Kasumi-1 (cell line): ENCODE results near the gene GALNT9.
A peak's percentile ranks its signal among the peaks of the same experiment; 100 is the strongest.

ENCODE experiments used
- DNase-seq, 2 experiments: peaks; one replicate each; lab custom pipeline; 2025; lab: John Stamatoyannopoulos, UW

Gene GALNT9

GRCh38 chr12:132325733-132326130 is 3.7 kb downstream of the GALNT9 start:
- DNase-seq, result no peak

DNA sequence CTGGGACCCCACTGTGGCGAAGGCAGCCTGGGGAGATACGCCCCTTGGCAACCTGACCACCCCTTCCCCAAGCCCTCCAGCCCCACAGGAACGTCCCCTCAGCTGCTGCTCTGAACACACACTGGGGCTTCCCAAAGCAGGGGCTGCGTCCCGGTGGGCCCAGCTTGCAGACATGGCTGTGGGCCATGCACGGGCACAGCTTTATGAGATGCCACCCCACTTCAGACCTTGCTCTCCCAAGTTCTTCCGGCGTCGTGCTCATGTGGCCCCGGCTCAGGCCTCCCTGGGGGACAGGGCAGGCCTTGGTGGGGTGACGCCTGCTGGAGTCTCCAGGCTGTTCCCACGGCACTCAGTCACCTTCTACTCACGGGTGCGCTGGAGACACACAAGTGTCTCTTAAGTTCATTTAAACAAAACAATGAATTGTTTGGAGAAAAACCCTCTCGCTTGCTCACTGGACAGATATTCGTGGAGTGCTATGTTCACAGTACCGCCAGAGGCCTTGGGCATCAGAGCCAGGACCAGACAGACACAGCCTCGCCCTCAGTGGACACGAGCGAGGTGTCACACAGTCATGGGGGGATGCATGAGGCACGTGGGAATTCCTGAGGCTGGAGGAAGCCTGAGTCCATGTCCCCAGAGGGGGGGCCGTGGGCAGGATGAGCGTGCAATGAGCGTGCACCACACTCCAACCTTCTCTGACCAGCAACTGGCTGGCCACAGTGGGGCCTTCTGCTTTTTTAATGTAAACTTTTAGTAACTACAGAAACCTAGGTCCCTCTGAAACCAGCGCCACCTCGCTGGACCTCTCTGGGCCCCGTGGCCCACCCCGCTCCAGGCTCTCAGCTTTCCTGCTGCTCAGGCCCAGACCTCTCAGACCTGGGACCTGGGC is 4.3 kb downstream of the GALNT9 start:
- no peak for DNase-seq

- DNase-seq, result no peak
Measured at GRCh38 chr12:132324173-132324572, 5.2 kb downstream of the GALNT9 start.

- DNase-seq, result no peak
Measured at GRCh38 chr12:132323171-132324010, 6.0 kb downstream of the GALNT9 start.

- DNase-seq, result no peak
Measured at GRCh38 chr12:132322206-132323132, 6.9 kb downstream of the GALNT9 start.

GRCh38 chr12:132321321-132322118 is 7.9 kb downstream of the GALNT9 start:
- no peak for DNase-seq

GRCh38 chr12:132320767-132321211 is 8.6 kb downstream of the GALNT9 start:
- no peak for DNase-seq

DNA sequence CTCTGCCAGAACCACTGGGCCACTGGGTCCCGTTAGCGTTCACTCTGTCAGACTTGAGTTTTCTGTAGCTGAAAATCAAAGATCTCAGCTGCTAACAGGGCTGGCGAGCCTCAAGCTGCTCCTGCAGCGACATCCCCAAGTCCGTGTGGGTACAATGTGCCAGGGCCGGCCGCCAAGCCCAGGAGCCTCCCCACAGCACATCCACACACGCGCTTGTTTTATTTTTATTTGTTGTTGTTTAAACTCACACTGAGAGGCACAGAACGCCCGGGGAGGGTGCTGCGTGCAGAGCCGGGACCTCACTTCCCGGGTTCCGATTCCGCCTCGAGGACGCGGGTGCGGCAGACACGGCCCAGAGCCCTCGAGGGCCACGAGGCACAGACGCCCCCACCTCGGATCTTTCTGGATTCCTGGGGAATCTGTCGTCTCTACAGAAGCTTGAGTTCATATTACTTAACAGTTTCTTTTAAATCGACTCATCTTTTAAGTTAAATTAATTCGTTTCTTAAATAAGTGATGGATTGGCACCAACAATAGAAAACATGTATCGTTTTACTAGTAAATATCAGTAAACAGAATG is 9.3 kb downstream of the GALNT9 start:
- DNase-seq, result no peak

GRCh38 chr12:132319359-132319950 is 9.9 kb downstream of the GALNT9 start:
- no peak for DNase-seq

- DNase-seq, result no peak
Measured at GRCh38 chr12:132318618-132319033, 10.8 kb downstream of the GALNT9 start.

DNA sequence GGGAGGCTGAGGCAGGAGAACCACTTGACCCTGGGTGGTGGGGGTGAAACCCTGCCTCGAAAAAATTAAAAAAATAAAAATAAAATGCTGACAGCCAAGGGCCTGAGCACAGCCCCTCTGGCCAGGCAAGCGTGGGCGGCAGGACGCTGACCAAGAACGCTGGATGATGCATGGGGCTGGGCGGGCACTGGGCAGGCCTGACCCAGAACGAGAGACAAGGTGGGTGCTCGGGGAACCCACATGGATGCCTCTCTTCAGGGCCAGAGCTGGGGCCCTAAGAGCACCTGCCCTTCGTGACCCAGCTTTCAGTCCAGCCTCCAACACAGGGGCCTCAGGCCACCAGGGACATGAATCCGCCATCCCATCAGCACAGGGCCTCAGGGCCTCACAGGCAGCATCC is 11.3 kb downstream of the GALNT9 start:
- no peak for DNase-seq

- DNase-seq, result no peak
Measured at GRCh38 chr12:132317233-132317938, 12.0 kb downstream of the GALNT9 start.

GRCh38 chr12:132316497-132317232 is 12.7 kb downstream of the GALNT9 start:
- DNase-seq, result no peak

DNA sequence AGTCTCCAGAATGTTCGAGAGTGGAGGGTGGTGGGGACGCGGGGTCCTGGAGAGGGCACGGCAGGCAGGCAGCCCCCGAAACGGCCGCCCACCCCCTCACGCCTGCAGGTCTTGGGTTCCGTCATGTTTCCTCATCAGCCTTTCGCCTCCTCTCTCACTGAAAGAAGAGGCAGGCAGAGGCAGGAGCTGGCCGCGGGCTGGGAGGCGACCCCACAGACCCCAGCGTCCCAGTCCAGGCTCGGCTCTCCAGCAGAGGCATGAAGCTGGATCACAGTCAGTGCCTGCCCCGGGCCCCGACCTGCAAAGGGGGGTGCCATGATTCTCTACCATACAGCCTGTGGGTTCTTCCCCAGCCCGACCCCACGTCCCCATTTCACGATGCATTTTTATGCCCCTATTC is 13.4 kb downstream of the GALNT9 start:
- no peak for DNase-seq

DNA sequence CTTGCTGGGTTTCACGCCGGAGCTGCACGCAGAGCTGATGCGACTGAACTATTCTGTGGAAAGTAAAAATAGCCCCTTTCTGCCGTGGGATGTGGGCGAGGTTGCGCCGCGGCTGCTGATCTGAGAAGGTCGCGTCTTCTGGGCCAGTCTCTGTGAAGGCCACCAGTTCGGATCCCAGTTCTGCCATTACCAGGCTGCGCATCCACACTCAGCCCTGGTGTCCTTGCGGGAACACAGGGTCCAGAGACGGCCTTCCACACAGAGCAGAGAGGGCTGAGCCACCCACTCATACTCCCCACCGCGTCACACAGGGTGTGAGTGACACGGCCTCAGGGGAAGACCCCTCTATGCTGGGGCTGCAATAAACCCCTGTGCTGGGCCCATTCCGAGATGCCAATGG is 13.9 kb downstream of the GALNT9 start:
- no peak for DNase-seq

GRCh38 chr12:132314516-132315233 is 14.7 kb downstream of the GALNT9 start:
- peak; percentile 49 to 52 for DNase-seq

GRCh38 chr12:132314035-132314434 is 15.4 kb downstream of the GALNT9 start:
- DNase-seq, result no peak

DNA sequence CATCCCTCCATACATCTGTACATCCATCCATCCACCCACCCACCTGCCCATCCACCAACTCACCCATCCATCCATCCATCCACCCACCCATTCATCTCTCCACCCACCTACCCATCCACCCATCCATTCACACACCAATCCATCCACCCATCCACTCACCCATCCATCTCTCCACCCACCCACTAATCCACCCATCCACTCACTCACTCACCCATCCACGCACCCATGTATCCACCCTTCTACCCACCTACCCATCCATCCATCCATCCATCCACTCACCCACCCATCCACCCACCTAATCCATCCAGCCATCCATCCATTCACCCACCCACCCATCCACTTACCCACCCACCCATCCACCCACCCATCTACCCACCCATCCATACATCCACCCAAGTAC is 16.2 kb downstream of the GALNT9 start:
- DNase-seq, result no peak
